KMS-11 (cell line): Measurements from ENCODE around the gene PLSCR4.

Experiments
- H2AFZ ChIP-seq: fragments of 200-600 bp; sonication (generic); 2 replicates; pipeline ENCODE4 v1.6.1; 2016; ENCODE audit warnings: antibody characterized with exemption, mixed run types, low read depth
- H3K27ac ChIP-seq: fragments of 200-600 bp; sonication (generic); 2 replicates; pipeline ENCODE4 v1.6.1; 2016; ENCODE audit warnings: mild to moderate bottlenecking, mixed run types
- H3K27me3 ChIP-seq: fragments of 200-600 bp; sonication (generic); 2 replicates; pipeline ENCODE4 v1.6.1; 2017; ENCODE audit warnings: mild to moderate bottlenecking, low read depth, mixed run types, moderate library complexity; ENCODE audit not compliant: insufficient read depth
- H3K36me3 ChIP-seq: fragments of 200-600 bp; sonication (generic); 2 replicates; pipeline ENCODE4 v1.6.1; 2017; ENCODE audit warnings: mild to moderate bottlenecking, mixed run types; ENCODE audit not compliant: insufficient read depth
- H3K4me1 ChIP-seq: fragments of 200-600 bp; sonication (generic); 2 replicates; pipeline ENCODE4 v1.6.1; 2016; ENCODE audit warnings: mild to moderate bottlenecking, low read depth, mixed run types; ENCODE audit not compliant: poor library complexity, severe bottlenecking
- H3K4me2 ChIP-seq: fragments of 200-600 bp; sonication (generic); 2 replicates; pipeline ENCODE4 v1.7.0; 2016; ENCODE audit warnings: mild to moderate bottlenecking, mixed run types
- H3K4me3 ChIP-seq: fragments of 200-600 bp; sonication (generic); IDR thresholded peaks from 2 replicates; pipeline ENCODE4 v1.6.1; 2017; ENCODE audit warnings: low read depth, low read length, mixed read lengths; ENCODE audit not compliant: insufficient read depth
- H3K79me2 ChIP-seq: fragments of 200-600 bp; sonication (generic); 2 replicates; pipeline ENCODE4 v1.6.1; 2016; ENCODE audit warnings: low read depth, mixed run types; ENCODE audit not compliant: insufficient read depth
- H3K9ac ChIP-seq: fragments of 200-600 bp; sonication (generic); 2 replicates; pipeline ENCODE4 v1.6.1; 2016; ENCODE audit warnings: mild to moderate bottlenecking, mixed run types
- H4K20me1 ChIP-seq: fragments of 200-600 bp; sonication (generic); 2 replicates; pipeline ENCODE4 v1.6.1; 2016; ENCODE audit warnings: mild to moderate bottlenecking, mixed run types; ENCODE audit not compliant: insufficient read depth
- CTCF ChIP-seq: fragments of 200-600 bp; sonication (generic); conservative IDR thresholded peaks from 2 replicates; pipeline ENCODE4 v1.6.1; 2017; ENCODE audit warnings: low read depth, mild to moderate bottlenecking, antibody characterized with exemption, low read length, moderate library complexity, mixed read lengths

The PLSCR4 gene

GRCh38 chr3:146159037-146159436, 91.9 kb downstream of the PLSCR4 start:
- Histone ChIP-seq H3K9ac (no peak overlapping the region), H3K4me3 (no peak overlapping the region), H3K4me1 (peaks cover 5% of the 10 kb centered on the region), H4K20me1 (no peaks in the 10 kb centered on the region), H3K79me2 (no peaks in the 10 kb centered on the region), H3K27ac (no peak overlapping the region), H3K27me3 (no peaks in the 10 kb centered on the region), H3K36me3 (no peaks in the 10 kb centered on the region), H2AFZ (no peak overlapping the region), H3K4me2 (no peak overlapping the region; the same call in 1 of the 2 replicates)
- no peak for TF ChIP-seq CTCF

- Histone ChIP-seq H3K36me3 (no peaks in the 10 kb centered on the region), H3K4me3 (no peak overlapping the region), H3K27me3 (no peaks in the 10 kb centered on the region), H2AFZ (no peak overlapping the region), H3K4me2 (no peak overlapping the region), H3K9ac (no peak overlapping the region), H4K20me1 (no peaks in the 10 kb centered on the region), H3K4me1 (peaks cover 5% of the 10 kb centered on the region), H3K27ac (no peak overlapping the region), H3K79me2 (no peaks in the 10 kb centered on the region)
- no peak for TF ChIP-seq CTCF
Measured at GRCh38 chr3:146157325-146158060, 93.4 kb downstream of the PLSCR4 start.

GRCh38 chr3:146156666-146157314, 94.1 kb downstream of the PLSCR4 start:
- no peaks in the 10 kb centered on the region for H4K20me1 ChIP-seq
- no peak overlapping the region for H3K4me2 ChIP-seq
- no peak overlapping the region for H3K4me3 ChIP-seq
- H3K9ac ChIP-seq, result no peak overlapping the region
- H3K79me2 ChIP-seq, result no peaks in the 10 kb centered on the region
- no peak overlapping the region for H3K27ac ChIP-seq
- no peak for TF ChIP-seq CTCF
- H3K27me3 ChIP-seq, result no peaks in the 10 kb centered on the region
- H3K36me3 ChIP-seq, result no peaks in the 10 kb centered on the region
- H3K4me1 ChIP-seq, result peaks cover 5% of the 10 kb centered on the region
- no peak overlapping the region for H2AFZ ChIP-seq

- H2AFZ ChIP-seq, result no peak overlapping the region
- no peak overlapping the region for H3K27ac ChIP-seq
- no peak overlapping the region for H3K4me2 ChIP-seq
- H3K36me3 ChIP-seq, result no peaks in the 10 kb centered on the region
- TF ChIP-seq CTCF, result no peak
- H3K9ac ChIP-seq, result no peak overlapping the region
- H3K4me1 ChIP-seq, result peaks cover 5% of the 10 kb centered on the region
- H3K4me3 ChIP-seq, result no peak overlapping the region
- H3K79me2 ChIP-seq, result no peaks in the 10 kb centered on the region
- H4K20me1 ChIP-seq, result no peaks in the 10 kb centered on the region
- H3K27me3 ChIP-seq, result no peaks in the 10 kb centered on the region
Measured at GRCh38 chr3:146156095-146156494, 94.8 kb downstream of the PLSCR4 start.
